GM04503 (cell line): ENCODE data around the gene IREB2.
"Not testable (repeated sequence)": the region's sequence is repeated elsewhere in the genome, so short reads cannot be mapped to it uniquely, and the experiment has no call there.

Experiments
- DNase-seq: peaks from one replicate; pipeline ENCODE4 v3.0.0-alpha.2; 2012; ENCODE audit warnings: low read depth

The IREB2 gene, protein sequence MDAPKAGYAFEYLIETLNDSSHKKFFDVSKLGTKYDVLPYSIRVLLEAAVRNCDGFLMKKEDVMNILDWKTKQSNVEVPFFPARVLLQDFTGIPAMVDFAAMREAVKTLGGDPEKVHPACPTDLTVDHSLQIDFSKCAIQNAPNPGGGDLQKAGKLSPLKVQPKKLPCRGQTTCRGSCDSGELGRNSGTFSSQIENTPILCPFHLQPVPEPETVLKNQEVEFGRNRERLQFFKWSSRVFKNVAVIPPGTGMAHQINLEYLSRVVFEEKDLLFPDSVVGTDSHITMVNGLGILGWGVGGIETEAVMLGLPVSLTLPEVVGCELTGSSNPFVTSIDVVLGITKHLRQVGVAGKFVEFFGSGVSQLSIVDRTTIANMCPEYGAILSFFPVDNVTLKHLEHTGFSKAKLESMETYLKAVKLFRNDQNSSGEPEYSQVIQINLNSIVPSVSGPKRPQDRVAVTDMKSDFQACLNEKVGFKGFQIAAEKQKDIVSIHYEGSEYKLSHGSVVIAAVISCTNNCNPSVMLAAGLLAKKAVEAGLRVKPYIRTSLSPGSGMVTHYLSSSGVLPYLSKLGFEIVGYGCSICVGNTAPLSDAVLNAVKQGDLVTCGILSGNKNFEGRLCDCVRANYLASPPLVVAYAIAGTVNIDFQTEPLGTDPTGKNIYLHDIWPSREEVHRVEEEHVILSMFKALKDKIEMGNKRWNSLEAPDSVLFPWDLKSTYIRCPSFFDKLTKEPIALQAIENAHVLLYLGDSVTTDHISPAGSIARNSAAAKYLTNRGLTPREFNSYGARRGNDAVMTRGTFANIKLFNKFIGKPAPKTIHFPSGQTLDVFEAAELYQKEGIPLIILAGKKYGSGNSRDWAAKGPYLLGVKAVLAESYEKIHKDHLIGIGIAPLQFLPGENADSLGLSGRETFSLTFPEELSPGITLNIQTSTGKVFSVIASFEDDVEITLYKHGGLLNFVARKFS

GRCh38 chr15:78437762-78438618, at the start of gene IREB2:
Gene IREB2, plus strand, starts transcription at chr15:78438216. Its CDS starts 122 bp downstream, at chr15:78438338.
- DNase-seq, result peak; percentile 87

GRCh38 chr15:78388865-78389264, 49.2 kb upstream of the IREB2 start:
- no peak for DNase-seq

GRCh38 chr15:78389322-78389721, 48.7 kb upstream of the IREB2 start:
- no peak for DNase-seq

DNA sequence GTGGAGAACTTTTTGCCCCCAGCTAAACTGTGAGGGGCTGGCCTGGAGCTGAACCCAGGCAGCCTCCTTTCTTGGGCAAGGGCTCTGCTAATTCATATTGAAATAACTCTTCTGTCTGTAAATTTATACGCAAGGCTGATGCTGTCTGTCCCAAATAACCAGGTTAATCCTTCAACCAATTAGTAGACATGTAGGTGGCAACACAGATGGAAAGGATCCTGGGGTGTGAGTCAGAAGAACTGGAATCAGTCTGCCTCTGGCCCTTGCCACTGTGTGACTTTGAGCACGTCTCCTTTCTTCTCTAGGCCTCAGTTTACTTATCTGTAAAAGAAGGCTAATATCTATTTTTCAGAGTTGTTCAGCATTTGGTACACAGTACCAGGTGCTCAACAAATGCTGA, 48.3 kb upstream of the IREB2 start:
- no peak for DNase-seq

DNA sequence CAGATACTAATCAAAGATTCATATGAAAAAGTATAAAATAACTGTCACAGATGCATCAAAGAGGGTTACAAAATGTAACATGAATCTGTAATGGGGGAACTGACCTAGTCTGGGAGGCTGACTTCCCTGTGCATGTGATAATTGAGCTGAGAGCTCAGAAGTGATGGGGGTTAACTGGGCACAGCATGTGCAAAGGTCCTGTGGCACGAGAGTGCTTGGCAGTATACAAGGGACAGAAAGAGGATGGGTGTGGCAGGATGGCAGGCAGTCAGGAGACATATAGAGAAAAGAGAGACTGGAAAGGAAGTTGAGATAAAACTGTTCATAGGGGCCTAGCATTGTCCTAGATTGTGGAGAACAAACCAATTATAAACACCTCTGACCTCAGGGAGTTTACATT, 47.8 kb upstream of the IREB2 start:
- no peak for DNase-seq

DNA sequence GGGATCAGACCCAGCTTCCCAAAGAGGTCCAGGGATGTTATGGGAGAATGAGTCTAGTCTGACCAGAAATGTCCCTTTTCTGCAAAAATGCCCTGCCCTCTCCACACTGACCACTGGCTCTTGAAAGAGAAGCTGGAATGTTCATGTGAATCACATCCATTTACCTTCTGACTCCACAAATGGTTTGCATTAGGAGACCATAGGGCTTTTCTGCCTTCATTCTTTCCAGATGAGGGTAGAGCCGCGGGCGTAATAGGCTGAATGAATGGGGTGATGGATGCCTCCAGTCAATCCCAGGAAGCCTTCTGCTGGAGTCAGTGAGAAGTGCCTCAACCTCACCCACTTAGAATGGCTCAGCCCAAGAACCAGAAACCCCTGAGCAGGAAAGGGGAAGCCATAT, 47.2 kb upstream of the IREB2 start:
- DNase-seq, result peak; percentile 88

DNA sequence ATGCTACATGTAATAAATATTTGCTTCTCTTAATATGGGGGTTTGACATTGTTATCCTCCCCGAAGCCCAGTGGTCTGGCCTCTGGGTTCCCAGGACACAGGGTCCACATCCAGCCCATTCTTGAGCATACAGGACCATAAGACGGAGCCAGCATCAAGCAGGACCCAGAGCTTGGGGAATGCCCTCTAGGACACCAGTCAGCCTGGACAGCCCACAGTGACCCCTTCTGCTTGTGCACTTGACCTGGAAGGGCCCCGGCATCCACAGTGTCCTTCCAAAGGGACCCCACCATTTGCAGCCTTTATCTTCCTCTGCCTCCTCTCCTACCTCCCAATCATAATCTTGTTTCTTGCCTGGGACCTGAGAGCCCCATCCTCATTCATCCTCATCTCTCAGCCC, 46.2 kb upstream of the IREB2 start:
- DNase-seq, result no peak

DNA sequence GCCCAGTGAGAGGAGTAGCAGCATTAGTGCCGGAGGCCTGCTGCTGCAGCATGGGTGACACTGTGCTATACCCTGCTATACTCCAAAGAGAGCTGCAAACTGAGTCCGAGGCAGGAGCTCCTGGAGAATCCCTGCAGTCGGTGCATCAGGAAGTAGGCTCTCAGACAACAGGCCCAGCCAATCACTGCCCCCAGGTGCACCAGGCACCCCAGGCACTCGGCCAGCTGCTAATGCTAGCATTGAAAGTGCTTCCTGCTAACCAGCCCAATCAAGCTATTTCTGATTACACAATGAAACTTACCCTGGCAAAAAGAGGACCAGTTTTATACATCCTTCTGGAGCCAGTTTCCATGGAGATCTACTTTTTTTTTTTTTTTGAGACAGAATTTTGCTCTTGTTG, 45.6 kb upstream of the IREB2 start:
- DNase-seq, result no peak

DNA sequence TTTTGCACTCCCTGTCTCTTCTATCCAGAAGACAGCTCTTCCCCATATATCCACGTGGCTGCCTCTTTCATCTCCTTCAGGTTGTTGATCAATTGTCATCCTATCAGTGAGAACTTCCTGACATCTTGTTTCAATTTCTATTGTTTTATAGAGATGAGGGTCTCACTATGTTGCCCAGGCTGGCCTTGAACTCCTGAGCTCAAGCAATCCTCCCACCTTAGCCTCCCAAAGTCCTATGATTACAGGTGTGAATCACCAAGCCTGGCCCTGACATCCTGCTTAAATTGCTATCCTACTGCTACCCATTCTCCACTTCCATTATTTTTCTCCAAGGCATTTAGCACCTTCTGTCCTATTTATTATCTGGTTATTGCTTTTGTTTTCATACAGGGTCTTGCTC, 44.9 kb upstream of the IREB2 start:
- no peak for DNase-seq

GRCh38 chr15:78394026-78394425, 44.0 kb upstream of the IREB2 start:
- DNase-seq, result no peak

DNA sequence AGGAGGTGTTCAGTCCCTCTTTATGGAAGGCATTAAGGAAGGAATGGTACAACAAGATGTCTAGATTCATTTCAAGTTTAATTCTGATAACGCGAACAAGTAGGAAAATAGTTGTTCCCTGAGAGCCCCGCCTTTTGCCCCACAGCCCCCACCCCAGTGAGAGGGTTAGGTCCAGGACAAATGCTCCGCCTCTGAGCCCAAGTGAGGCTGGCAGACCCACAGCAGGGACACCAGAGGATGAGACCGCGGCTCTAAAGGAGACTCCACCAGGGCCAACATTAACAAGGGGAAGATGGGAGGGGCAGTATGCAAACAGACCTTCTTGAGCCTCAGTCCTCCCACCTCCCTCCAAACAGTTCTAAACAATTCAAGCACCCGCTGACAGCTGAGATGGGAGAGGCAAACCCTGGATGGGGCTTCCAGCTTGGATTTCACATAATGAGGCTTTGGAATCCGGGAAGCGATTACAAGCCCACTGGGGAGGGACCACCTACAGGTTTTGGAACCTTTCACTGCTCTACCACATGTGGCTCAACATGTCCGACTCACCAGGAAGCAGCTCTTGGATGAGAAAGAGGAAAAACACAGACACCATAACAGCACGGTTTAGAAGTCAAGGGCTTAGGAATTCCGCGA, 42.9 kb upstream of the IREB2 start:
- no peak for DNase-seq

DNA sequence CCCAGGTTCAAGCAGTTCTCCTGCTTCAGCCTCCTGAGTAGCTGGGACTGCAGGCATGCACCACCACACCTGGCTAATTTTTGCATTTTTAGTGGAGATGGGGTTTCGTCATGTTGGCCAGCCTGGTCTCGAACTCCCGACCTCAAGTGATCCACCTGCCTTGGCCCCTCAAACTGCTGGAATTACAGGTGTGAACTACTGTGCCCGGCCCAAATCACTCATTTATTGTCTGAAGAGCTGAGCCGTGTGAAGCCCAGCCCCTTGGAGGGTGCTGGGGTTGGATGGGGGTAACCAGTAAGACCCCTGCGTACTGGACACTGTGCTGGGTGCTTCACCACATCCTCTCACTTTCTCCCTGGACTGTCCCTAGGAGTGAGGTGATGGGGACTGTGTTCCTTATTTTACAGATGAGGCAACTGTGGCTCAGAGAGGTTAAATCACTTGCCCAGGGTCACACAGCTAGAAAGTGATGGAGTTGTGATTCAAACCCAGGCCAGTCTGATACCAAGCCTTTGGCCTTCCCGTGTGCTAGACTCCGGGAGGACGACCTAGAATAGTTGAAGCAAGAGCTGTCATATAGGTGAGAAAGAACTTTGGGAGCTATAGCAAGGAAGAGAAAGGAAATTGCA, 41.7 kb upstream of the IREB2 start:
- no peak for DNase-seq

GRCh38 chr15:78396976-78397375, 41.0 kb upstream of the IREB2 start:
- peak; percentile 38 for DNase-seq

GRCh38 chr15:78397382-78397781, 40.6 kb upstream of the IREB2 start:
- no peak for DNase-seq

GRCh38 chr15:78398076-78398825, 39.8 kb upstream of the IREB2 start:
- DNase-seq, result no peak

DNA sequence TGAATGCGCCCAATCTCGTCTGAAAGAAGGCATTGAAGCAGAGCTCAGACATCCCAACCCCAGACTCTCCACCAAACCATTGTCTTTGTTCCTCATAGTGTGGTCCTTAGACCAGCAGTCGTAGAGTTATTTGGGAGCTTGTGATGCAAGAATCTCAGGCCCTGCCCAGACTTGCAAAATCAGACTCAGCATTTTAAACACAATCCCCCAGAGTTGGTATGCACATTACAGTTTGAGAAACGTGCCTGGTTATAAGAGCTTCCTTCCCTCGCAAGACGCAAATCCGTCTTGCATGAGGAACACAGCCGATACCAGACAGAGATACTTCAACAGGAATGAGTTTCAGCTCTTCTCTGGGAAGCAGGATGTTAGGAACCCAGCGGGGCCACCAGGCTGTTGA, 38.9 kb upstream of the IREB2 start:
- DNase-seq, result no peak

DNA sequence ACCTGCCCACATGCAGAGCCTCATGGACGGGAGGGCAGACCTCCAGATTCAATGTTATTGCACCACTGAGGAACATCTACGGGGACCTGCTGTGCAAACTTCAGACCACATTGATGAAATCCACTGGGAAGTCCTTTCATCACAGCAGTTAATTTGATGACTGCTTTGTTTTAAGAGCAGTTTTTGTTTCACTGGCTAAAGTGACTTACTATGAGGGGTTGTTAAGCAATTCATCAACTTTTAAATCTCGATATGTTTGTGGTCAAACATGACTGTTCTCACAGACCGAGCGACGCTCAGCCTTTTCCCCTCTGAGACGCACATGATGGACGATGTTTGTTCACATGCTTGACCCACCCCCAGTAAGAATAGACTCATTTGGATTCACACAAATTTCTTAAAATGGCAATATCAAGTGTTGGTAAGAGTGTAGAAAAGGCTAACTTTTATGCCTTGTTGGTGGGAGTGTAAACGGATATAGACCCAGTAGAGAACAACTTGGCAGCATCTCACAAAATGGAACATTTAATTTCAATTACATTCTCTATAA, 35.9 kb upstream of the IREB2 start:
- DNase-seq, result no peak

- DNase-seq, result no peak
These were observed 33.9 kb upstream of the IREB2 start for GRCh38 chr15:78404125-78404524.

DNA sequence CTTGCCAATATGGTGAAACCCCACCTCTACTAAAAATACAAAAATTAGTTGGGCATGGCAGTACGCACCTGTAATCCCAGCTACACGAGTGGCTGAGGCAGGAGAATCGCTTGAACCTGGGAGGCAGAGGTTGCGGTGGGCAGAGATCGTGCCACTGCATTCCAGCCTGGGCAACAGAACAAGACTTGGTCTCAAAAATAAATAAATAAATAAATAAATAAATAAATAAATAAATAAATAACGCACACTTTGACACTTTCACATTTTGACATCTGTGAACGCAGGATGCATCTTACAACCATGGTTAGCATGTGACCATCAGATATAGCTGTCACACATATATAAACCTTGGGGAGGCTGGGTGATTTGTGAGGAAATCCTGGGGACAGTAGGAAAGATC, 33.2 kb upstream of the IREB2 start:
- not testable (repeated sequence) for DNase-seq

DNA sequence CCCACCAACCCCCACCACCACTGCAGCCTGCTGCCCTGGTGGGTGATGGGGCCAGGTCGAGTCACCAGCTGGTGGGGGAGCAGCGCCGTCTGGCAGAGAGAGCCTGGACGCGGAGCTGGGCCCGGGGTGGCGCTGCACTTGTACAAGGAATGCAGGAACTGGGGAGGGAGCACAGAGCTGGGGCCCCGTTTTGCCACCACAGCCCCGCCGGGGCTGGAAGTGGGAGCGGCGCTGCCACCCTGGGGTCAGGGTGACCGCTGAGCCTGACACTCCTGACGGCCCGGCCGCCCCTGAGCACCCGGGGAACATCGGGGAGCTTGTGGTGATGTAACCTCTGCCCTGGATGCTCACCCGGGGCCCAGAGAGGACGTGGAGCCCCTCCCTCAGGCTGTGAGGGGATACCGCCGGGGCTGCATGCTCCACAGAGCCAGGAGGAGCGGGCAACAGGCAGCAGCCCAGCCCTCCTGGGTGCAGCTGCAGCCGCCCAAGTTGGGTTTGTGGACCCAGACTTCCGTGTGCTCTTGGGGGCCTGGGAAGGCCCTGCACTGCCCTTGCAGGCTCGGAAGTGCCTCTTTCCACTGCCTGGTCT, 32.6 kb upstream of the IREB2 start:
- DNase-seq, result no peak
